Prostate gland (tissue), 2 donors: ENCODE results near the gene PTGES2.

Source experiments
- POLR2AphosphoS5 ChIP-seq: sonication (generic); formaldehyde crosslinking; IDR thresholded peaks from one replicate; pipeline ENCODE4 v1.6.1; 2017; ENCODE audit warnings: antibody characterized with exemption
- TF ChIP-seq, protein P1 (sequence below), 4 experiments: fragments of 200-600 bp in 2 of 4; fragments of 450-650 bp in 2 of 4; sonication (generic) in 2 of 4; IDR thresholded peaks; 1 replicate in 3 of 4; 2 replicates in 1 of 4; pipeline ENCODE4 v1.5.1; 2016 to 2019; ENCODE audit warnings: antibody characterized with exemption in 4 of 4, mild to moderate bottlenecking in 2 of 4, moderate library complexity in 2 of 4

DNA sequence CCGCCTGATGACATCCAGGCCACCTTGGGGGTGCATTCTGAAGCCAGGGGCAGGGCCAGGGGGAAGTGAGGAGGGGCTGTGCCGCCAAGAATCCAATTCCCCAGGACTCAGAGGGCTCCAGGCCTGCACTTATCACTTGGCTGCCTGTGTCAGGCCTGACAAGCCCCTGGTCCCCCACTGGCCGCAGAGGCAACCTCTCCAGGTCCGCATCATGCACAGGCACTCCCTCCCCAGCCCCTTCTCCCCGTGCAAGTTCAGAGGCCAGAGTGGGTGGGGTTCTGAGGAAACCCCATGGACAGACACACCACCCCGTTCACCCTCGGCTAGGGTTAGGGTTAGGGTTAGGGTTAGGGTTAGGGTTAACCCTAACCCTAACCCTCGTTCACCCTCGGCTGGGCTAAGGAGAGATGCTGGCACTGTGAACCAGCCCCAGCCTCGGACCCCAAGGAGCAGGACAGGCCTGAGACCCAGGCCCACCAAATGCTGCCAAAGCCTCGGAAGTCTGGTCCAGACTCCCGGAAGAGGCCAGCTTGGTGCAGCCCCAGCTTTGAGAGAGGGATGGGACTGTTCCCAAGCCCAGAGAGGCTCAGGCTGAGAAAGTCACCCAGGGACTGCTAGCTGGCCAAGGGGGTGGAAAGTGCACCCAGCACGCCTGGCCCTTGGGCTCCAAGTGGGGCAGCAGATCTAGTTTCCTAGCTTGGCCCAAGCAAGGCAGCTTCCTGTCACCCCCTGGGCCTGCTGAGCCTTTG lies 26.6 kb upstream of the PTGES2 start:
- TF ChIP-seq, protein P1, sequence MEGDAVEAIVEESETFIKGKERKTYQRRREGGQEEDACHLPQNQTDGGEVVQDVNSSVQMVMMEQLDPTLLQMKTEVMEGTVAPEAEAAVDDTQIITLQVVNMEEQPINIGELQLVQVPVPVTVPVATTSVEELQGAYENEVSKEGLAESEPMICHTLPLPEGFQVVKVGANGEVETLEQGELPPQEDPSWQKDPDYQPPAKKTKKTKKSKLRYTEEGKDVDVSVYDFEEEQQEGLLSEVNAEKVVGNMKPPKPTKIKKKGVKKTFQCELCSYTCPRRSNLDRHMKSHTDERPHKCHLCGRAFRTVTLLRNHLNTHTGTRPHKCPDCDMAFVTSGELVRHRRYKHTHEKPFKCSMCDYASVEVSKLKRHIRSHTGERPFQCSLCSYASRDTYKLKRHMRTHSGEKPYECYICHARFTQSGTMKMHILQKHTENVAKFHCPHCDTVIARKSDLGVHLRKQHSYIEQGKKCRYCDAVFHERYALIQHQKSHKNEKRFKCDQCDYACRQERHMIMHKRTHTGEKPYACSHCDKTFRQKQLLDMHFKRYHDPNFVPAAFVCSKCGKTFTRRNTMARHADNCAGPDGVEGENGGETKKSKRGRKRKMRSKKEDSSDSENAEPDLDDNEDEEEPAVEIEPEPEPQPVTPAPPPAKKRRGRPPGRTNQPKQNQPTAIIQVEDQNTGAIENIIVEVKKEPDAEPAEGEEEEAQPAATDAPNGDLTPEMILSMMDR (IDR thresholded peaks at IDR 0.05): no peak
- no peak for TF ChIP-seq POLR2AphosphoS5
